ENCODE results near the gene SUPT20HL1. TPM values are rescaled to one million over a fixed set of nuclear protein-coding genes. Genes with fewer than 3 reads are reported as not detected.

SUPT20HL1 gene
- polyA plus RNA-seq, 1 donor: 0.10 TPM

DNA sequence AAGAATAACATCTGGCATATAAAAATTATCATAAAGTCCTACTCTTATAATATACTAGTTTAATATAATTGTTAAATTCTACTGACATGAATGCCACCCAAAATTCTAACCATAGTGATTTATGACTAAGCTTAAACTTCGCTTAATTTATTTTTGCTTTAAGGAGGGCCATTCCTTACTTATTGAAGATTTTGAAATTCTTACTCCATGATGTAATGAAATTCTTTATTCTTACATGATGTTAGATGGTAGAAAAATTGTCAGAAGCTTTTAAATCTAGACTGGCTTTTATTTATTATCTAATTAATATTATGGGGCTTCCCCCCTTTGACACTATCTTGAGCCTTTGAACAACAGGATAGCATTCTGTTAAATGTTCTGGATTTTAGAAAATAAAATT lies 27.1 kb upstream of the SUPT20HL1 start:
- no peaks in the 10 kb centered on the region for H3K4me1 ChIP-seq (ENCODE audit: control insufficient read depth, insufficient read depth, low read length)
- H3K9me3 ChIP-seq (ENCODE audit: control insufficient read depth, low read depth, low read length): no peaks in the 10 kb centered on the region
- no peak overlapping the region for H3K4me3 ChIP-seq (ENCODE audit: low read length)
- no peak for DNase-seq
- no peak overlapping the region for H3K27ac ChIP-seq (ENCODE audit: low read length)
- H3K36me3 ChIP-seq (ENCODE audit: control insufficient read depth, insufficient read depth, low read length): no peaks in the 10 kb centered on the region
- no peaks in the 10 kb centered on the region for H3K27me3 ChIP-seq (ENCODE audit: control insufficient read depth, insufficient read depth, low read length)
- no CpG with 5 or more reads among the region's 1 CpG for WGBS (ENCODE audit: insufficient coverage, low lambda C conversion rate)

DNA sequence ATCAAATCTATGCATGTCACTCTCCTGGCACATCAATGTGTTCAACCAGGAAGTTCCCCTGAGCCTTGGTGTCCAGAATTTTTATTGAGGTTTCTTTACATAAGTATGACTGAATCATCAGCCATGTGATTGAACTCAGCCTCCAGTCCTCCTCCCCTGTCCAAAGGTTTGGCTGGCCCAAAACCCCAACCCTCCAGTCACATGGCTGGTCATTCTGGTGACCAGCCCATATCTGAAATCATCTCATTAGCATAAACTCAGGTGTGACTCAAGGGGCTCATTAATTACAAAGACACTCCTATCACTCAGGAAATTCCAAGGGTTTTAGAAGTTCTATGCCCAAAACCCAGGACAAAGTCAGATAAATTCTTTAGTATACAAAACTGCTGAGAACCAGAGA lies 26.0 kb upstream of the SUPT20HL1 start:
- Histone ChIP-seq H3K4me3 (ENCODE audit: low read length) (no peak overlapping the region), H3K27ac (ENCODE audit: low read length) (no peak overlapping the region), H3K4me1 (ENCODE audit: control insufficient read depth, insufficient read depth, low read length) (no peaks in the 10 kb centered on the region), H3K27me3 (ENCODE audit: control insufficient read depth, insufficient read depth, low read length) (no peaks in the 10 kb centered on the region), H3K36me3 (ENCODE audit: control insufficient read depth, insufficient read depth, low read length) (no peaks in the 10 kb centered on the region), H3K9me3 (ENCODE audit: control insufficient read depth, low read depth, low read length) (no peaks in the 10 kb centered on the region)
- DNase-seq: no peak

DNA sequence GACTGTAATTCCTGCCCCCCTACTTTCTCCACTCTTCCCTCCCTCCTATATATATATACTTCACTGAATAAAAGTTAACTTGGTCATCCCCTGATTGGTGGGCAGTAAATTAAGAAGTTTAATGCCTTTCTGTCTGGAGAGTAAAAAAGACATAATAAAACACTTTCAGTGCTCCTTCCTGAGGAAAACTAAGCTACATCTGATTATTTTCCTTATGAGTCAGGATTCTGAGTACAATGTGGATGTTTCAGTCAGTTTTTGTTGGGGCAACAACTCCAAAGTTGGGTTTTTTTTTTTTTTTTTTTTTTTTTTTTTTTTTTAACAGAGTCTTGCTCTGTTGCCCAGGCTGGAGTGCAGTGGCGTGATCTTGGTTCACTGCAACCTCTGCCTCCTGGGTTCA lies 24.6 kb upstream of the SUPT20HL1 start:
- H3K4me3 ChIP-seq (ENCODE audit: low read length): no peak overlapping the region
- no peaks in the 10 kb centered on the region for H3K36me3 ChIP-seq (ENCODE audit: control insufficient read depth, insufficient read depth, low read length)
- no peaks in the 10 kb centered on the region for H3K27me3 ChIP-seq (ENCODE audit: control insufficient read depth, insufficient read depth, low read length)
- no peaks in the 10 kb centered on the region for H3K9me3 ChIP-seq (ENCODE audit: control insufficient read depth, low read depth, low read length)
- no CpG with 5 or more reads among the region's 1 CpG for WGBS (ENCODE audit: insufficient coverage, low lambda C conversion rate)
- no peak for DNase-seq
- no peak overlapping the region for H3K27ac ChIP-seq (ENCODE audit: low read length)
- no peaks in the 10 kb centered on the region for H3K4me1 ChIP-seq (ENCODE audit: control insufficient read depth, insufficient read depth, low read length)

DNA sequence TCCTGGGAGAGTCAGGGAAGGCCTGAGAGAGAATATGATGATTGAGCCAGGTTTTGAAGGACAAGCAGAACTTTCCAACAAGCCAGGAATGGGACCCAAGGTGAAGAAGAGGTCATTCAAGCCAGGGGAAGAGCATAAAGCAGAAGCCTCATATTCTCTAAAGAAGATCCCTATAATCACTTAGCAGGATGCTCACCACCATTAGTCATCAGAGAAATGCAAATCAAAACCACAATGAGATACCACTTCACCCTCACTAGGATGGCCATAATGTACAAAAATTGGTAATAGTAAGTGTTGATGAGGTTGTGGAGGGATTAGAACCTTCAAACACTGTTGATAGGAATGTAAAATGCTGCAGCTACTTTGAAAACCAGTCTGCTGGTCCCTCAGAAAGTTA lies 20.5 kb upstream of the SUPT20HL1 start:
- no peak for DNase-seq
- Histone ChIP-seq H3K4me3 (ENCODE audit: low read length) (no peak overlapping the region), H3K36me3 (ENCODE audit: control insufficient read depth, insufficient read depth, low read length) (no peaks in the 10 kb centered on the region), H3K4me1 (ENCODE audit: control insufficient read depth, insufficient read depth, low read length) (no peaks in the 10 kb centered on the region), H3K9me3 (ENCODE audit: control insufficient read depth, low read depth, low read length) (no peaks in the 10 kb centered on the region), H3K27ac (ENCODE audit: low read length) (no peak overlapping the region), H3K27me3 (ENCODE audit: control insufficient read depth, insufficient read depth, low read length) (no peaks in the 10 kb centered on the region)

DNA sequence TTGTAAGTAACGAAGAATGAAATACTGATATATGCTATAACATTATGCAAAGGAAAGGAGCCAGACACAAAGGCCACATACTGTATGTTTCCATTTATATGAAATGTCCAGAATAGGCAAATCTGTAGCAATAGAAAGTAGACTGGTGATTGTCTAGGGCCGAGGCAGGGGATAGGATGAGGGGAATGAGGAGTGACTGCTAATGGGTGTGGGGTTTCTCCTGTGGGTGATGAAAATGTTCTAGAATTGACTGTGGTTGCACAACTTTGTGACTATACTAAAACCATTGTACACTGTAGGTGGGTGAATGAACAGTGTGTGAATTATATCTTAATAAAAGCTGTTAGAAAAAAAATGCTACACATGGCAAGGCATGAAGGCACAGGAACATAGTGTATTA lies 19.9 kb upstream of the SUPT20HL1 start:
- H3K36me3 ChIP-seq (ENCODE audit: control insufficient read depth, insufficient read depth, low read length): no peaks in the 10 kb centered on the region
- no peaks in the 10 kb centered on the region for H3K4me1 ChIP-seq (ENCODE audit: control insufficient read depth, insufficient read depth, low read length)
- no peaks in the 10 kb centered on the region for H3K9me3 ChIP-seq (ENCODE audit: control insufficient read depth, low read depth, low read length)
- WGBS (ENCODE audit: insufficient coverage, low lambda C conversion rate): no CpG with 5 or more reads among the region's 2 CpGs
- no peak overlapping the region for H3K4me3 ChIP-seq (ENCODE audit: low read length)
- H3K27ac ChIP-seq (ENCODE audit: low read length): no peak overlapping the region
- DNase-seq: no peak
- no peaks in the 10 kb centered on the region for H3K27me3 ChIP-seq (ENCODE audit: control insufficient read depth, insufficient read depth, low read length)

DNA sequence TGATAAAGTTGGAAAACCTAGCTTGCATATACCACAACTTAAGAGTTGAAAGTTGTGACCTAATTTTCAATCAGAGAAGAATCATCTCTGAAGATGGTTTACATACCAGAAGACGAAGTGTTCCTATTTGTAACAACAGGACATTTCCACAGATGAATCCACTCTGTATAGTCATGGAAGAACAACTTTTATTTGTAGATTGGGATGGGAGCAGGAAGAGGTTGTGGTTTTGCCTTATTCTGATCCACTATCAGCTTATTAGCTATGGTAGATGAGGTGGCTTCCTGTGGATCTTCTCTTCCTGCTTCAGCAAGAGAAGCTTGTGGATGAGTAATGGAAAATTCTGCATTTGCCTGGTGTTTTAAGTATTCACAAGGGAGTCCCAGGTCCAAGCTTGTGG lies 18.6 kb upstream of the SUPT20HL1 start:
- Histone ChIP-seq H3K9me3 (ENCODE audit: control insufficient read depth, low read depth, low read length) (no peaks in the 10 kb centered on the region), H3K36me3 (ENCODE audit: control insufficient read depth, insufficient read depth, low read length) (no peaks in the 10 kb centered on the region), H3K4me1 (ENCODE audit: control insufficient read depth, insufficient read depth, low read length) (no peaks in the 10 kb centered on the region), H3K4me3 (ENCODE audit: low read length) (no peak overlapping the region), H3K27me3 (ENCODE audit: control insufficient read depth, insufficient read depth, low read length) (no peaks in the 10 kb centered on the region), H3K27ac (ENCODE audit: low read length) (no peak overlapping the region)
- DNase-seq: no peak
- no CpG with 5 or more reads among the region's 1 CpG for WGBS (ENCODE audit: insufficient coverage, low lambda C conversion rate)

DNA sequence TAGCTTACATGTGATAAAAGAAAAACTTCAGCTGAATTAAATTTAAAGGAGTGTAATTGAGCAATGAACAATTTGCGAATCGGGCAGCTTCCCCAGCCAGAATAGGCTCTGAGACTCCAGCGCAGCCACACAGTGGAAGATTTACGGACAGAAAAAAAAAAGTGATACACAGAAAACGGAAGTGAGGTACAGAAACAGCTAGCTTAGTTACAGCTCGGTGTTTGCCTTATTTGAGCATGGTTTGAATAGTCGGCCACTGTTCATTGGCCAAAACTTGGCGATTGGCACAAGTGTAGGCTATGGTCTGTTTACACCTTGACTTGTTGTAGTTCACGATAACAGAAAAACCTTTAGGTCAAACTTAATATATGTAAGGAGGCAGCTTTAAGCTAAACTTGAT lies 16.7 kb upstream of the SUPT20HL1 start:
- Histone ChIP-seq H3K27ac (ENCODE audit: low read length) (no peak overlapping the region), H3K36me3 (ENCODE audit: control insufficient read depth, insufficient read depth, low read length) (no peaks in the 10 kb centered on the region), H3K4me1 (ENCODE audit: control insufficient read depth, insufficient read depth, low read length) (no peaks in the 10 kb centered on the region), H3K9me3 (ENCODE audit: control insufficient read depth, low read depth, low read length) (no peaks in the 10 kb centered on the region), H3K27me3 (ENCODE audit: control insufficient read depth, insufficient read depth, low read length) (no peaks in the 10 kb centered on the region), H3K4me3 (ENCODE audit: low read length) (no peak overlapping the region)
- no CpG with 5 or more reads among the region's 9 CpGs for WGBS (ENCODE audit: insufficient coverage, low lambda C conversion rate)
- no peak for DNase-seq

DNA sequence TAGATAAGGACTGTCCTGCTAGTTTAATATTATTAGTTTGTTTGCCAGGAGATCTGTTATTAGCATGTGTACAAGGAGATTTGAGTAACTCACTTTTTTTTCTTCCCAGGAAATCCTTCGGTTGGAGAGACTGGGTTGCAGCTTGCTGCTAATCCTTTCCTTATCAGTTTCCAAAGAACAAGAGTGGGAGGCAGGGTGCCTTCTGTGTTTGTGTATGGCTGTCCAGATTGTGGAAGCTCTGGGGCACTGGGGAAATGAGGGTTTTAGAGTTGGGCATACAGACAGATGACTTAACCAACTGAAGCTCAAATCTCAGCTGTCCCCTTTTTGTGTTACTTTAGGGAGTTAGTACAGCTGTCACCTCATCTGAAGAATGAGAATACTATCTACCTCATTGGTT lies 12.6 kb upstream of the SUPT20HL1 start:
- H3K9me3 ChIP-seq (ENCODE audit: control insufficient read depth, low read depth, low read length): no peaks in the 10 kb centered on the region
- no CpG with 5 or more reads among the region's 1 CpG for WGBS (ENCODE audit: insufficient coverage, low lambda C conversion rate)
- no peak overlapping the region for H3K4me3 ChIP-seq (ENCODE audit: low read length)
- no peak for DNase-seq
- H3K36me3 ChIP-seq (ENCODE audit: control insufficient read depth, insufficient read depth, low read length): no peaks in the 10 kb centered on the region
- H3K27me3 ChIP-seq (ENCODE audit: control insufficient read depth, insufficient read depth, low read length): no peaks in the 10 kb centered on the region
- no peak overlapping the region for H3K27ac ChIP-seq (ENCODE audit: low read length)
- no peaks in the 10 kb centered on the region for H3K4me1 ChIP-seq (ENCODE audit: control insufficient read depth, insufficient read depth, low read length)

DNA sequence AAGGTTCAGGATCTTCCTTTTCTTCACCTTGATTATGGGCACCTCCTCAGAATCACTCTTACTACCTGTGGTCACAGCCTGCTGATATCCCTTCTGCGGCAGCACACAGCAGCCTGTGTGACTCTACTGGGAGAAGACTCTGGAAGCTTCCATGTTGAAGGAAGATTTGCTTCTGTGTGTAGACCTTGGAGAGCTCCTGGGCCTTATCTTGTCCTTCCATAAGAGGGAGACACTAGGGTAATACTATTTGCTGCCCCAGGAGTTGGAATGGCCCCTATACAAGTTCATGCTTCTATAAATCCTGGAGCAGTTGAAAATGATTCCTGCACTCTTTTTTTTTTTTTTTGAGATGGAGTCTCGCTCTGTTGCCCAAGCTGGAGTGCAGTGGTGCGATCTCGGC lies 10.2 kb upstream of the SUPT20HL1 start:
- no peak for DNase-seq
- Histone ChIP-seq H3K27ac (ENCODE audit: low read length) (no peak overlapping the region), H3K4me1 (ENCODE audit: control insufficient read depth, insufficient read depth, low read length) (no peaks in the 10 kb centered on the region), H3K36me3 (ENCODE audit: control insufficient read depth, insufficient read depth, low read length) (no peaks in the 10 kb centered on the region), H3K27me3 (ENCODE audit: control insufficient read depth, insufficient read depth, low read length) (no peaks in the 10 kb centered on the region), H3K4me3 (ENCODE audit: low read length) (no peak overlapping the region), H3K9me3 (ENCODE audit: control insufficient read depth, low read depth, low read length) (no peaks in the 10 kb centered on the region)
- whole genome bisulfite sequencing (ENCODE audit: insufficient coverage, low lambda C conversion rate): no CpG with 5 or more reads among the region's 4 CpGs

DNA sequence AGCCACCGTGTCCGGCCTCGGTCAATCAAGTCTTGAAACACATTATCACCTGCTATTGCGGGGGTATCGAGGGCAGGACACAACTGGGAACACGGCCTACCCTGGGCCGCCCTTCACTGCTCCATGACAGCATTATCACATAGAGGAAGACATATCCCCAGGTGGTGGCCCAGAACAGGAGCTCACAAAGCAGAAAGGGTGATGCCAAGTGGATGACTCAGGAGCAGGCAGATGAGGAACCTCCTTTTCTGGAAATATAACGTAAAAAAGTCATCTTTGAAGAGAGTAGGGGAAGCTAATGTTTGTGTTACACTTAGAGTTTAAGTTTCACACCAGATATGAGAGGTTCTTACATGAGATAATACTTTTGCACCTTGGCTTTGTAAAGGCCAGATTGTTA lies 5.3 kb upstream of the SUPT20HL1 start:
- H3K4me3 ChIP-seq (ENCODE audit: low read length): no peak overlapping the region
- no CpG with 5 or more reads among the region's 8 CpGs for WGBS (ENCODE audit: insufficient coverage, low lambda C conversion rate)
- no peaks in the 10 kb centered on the region for H3K9me3 ChIP-seq (ENCODE audit: control insufficient read depth, low read depth, low read length)
- no peaks in the 10 kb centered on the region for H3K4me1 ChIP-seq (ENCODE audit: control insufficient read depth, insufficient read depth, low read length)
- H3K27me3 ChIP-seq (ENCODE audit: control insufficient read depth, insufficient read depth, low read length): no peaks in the 10 kb centered on the region
- no peak for DNase-seq
- H3K27ac ChIP-seq (ENCODE audit: low read length): no peak overlapping the region
- H3K36me3 ChIP-seq (ENCODE audit: control insufficient read depth, insufficient read depth, low read length): no peaks in the 10 kb centered on the region

DNA sequence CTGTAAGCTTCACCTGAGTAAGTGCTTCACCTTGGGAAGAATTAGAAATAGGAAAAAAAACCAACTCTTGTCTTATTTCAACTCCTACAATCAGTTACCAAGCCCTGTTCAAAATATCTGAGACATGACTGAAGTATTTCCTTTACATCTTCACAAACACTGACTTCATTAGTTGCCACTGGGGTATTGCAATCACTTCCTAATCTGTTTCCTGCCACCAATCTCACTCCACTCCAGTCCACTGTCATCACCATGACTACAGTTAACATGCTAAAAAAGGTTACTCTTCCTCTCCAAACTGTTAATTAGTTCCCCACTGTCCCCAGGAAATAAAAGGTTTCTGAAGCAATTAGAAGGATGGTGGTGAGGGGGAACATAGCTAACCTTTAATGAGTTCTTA lies 3.3 kb upstream of the SUPT20HL1 start:
- Histone ChIP-seq H3K4me3 (ENCODE audit: low read length) (no peak overlapping the region), H3K27me3 (ENCODE audit: control insufficient read depth, insufficient read depth, low read length) (no peaks in the 10 kb centered on the region)
- DNase-seq: no peak

More for the DNA sequence above, 3.3 kb upstream of the SUPT20HL1 start:
- no peaks in the 10 kb centered on the region for H3K4me1 ChIP-seq (ENCODE audit: control insufficient read depth, insufficient read depth, low read length)
- H3K27ac ChIP-seq (ENCODE audit: low read length): no peak overlapping the region
- H3K36me3 ChIP-seq (ENCODE audit: control insufficient read depth, insufficient read depth, low read length): no peaks in the 10 kb centered on the region
- no peaks in the 10 kb centered on the region for H3K9me3 ChIP-seq (ENCODE audit: control insufficient read depth, low read depth, low read length)

Measured in large intestine (tissue), 3 donors.